Activated T-cell treated with anti-CD3 and anti-CD28 coated beads for 4 hours (primary cell): Measurements from ENCODE around the gene APOB.
"Not testable (repeated sequence)": the region's sequence is repeated elsewhere in the genome, so short reads cannot be mapped to it uniquely, and the experiment has no call there.

ENCODE experiments used
- DNase-seq: peaks from one replicate; pipeline ENCODE4 v3.0.0-alpha.2; 2020

Gene APOB

GRCh38 chr2:21032338-21033236 is 11.3 kb downstream of the APOB start:
- DNase-seq: no peak

GRCh38 chr2:21030983-21031968 is 12.6 kb downstream of the APOB start:
- DNase-seq: no peak

GRCh38 chr2:21029519-21029918 is 14.4 kb downstream of the APOB start:
- no peak for DNase-seq

- DNase-seq: not testable (repeated sequence)
These were observed 14.9 kb downstream of the APOB start for GRCh38 chr2:21028951-21029350.

DNA sequence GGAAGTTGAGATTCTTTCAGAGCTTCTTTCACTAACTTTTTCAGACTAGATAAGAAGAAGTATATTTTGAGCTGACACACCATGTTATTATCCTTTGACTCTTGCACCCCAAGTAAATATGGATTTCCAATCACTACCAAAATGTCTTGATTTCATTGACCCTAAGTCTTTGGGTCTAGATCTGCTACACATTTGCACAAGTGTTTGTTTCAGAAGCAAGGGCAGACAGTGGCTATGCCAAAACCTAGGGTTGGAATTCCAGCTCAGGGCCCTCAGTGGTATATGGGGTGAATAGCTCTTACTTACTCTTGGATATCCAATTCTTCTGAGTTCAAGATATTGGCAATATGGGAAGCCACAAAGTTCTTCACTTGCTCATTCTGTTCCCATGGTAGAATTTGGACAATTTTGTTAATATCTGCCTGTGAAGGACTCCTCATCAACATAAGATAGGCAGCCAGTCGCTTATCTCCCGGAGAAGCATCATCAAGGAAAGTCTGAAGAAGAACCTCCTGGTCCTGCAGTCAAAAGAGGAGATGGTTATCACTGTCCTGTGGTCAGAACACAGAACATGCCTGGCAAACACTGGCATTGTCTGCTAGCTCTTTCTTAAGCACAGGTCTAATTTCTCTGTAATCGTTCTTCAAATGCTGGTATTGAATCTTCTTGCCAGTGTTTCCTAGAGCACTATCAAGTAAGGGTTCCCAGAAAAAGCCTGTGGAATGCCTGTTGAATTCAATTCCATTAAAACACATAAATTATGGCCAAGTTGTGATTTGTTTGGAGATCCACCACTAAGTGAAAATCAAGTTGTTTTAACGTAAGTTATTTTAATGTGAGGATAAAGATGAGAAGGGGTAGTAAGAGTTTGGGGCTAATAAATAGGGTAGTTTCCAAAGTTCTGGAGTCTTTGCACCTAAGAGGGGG is 15.6 kb downstream of the APOB start:
- no peak for DNase-seq

- DNase-seq: no peak
These were observed 17.2 kb downstream of the APOB start for GRCh38 chr2:21026479-21027282.

DNA sequence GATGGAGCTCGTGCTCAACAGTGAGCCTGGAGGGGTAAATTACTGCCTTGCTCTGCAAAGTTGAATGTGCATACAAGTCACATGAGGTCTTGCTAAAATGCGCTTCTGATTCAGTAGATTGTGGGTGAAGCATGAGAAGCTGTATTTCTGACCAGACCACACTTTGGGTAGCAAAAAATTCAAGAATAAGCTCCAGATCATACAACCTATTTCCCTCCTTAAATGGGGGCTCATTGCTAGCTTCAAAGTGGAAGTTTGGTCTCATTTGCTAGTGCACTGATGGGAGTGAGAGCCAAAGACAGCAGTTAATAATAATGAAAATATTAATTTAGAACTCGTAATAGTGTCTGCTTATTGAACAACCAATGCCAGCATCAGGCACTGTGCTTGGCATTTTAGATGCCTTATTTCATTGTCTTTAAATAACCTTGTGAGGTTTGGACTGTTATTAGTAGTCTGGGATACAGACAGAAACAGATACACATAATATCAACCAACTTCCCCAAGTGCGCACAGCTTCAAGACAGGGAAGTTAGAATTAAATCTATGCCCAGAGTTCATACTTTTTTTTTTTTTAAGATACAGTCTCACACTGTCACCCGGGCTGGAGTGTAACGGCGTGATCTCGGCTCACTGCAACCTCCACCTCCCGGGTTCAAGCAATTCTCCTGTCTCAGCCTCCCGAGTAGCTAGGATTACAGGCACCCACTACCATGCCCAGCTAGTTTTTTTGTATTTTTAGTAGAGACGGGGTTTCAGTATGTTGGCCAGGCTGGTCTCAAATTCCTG is 18.0 kb downstream of the APOB start:
- no peak for DNase-seq

- no peak for DNase-seq
These were observed 19.0 kb downstream of the APOB start for GRCh38 chr2:21024722-21025389.

- DNase-seq: no peak
These were observed 19.7 kb downstream of the APOB start for GRCh38 chr2:21024198-21024597.

DNA sequence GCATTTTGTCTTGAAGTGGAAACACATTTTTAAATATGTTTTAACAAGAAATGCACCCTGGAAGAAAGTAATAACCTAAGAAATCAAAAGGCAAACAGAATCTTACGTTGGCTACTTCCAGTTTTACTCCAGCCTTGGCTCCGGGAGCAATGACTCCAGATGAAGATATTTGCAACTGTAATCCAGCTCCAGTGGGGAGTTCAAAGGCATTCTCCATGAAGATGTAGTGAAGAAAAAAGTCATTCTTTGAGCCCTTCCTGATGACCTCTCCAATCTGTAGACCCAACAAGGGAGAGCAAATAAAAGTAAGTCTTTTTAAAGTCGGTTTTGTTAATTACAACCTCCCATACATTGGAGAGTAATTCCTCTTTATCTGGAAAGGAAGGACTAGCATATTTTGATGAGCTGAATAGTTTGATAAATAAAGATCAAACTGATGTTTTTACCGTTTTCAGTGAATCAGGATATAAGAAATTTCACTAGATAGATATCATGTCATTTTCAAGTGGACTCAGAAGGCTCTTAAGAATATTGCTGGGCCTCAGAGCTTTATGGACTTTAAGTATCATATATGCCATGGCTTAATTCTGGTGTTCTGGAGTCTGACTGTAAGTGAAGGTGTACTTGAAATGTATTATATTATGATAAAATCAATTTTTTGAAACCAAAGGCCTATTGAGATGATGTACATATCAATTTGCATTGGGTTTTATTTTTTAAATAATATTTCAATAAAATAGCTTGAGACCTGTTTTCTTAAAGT is 20.3 kb downstream of the APOB start:
- DNase-seq: no peak

- no peak for DNase-seq
These were observed 21.0 kb downstream of the APOB start for GRCh38 chr2:21022792-21023367.

DNA sequence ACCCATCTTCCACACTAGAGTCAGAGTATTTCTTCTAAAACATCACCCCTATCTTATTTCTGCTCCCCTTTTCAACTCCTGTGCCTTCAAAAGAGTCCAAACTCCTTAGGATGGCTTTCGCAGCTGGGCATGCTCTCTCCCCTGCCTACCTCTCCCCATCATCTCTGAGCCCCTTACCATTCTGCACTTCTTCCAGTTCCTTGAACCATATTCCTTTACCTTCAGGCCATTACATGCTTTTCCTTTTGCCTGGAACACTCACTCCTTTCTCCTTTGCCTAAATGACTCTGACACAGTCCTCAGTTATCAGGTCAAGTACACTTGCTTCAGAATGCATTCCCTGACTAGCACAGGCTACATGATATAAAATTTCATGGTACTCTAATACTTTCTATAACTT is 22.4 kb downstream of the APOB start:
- DNase-seq: no peak

DNA sequence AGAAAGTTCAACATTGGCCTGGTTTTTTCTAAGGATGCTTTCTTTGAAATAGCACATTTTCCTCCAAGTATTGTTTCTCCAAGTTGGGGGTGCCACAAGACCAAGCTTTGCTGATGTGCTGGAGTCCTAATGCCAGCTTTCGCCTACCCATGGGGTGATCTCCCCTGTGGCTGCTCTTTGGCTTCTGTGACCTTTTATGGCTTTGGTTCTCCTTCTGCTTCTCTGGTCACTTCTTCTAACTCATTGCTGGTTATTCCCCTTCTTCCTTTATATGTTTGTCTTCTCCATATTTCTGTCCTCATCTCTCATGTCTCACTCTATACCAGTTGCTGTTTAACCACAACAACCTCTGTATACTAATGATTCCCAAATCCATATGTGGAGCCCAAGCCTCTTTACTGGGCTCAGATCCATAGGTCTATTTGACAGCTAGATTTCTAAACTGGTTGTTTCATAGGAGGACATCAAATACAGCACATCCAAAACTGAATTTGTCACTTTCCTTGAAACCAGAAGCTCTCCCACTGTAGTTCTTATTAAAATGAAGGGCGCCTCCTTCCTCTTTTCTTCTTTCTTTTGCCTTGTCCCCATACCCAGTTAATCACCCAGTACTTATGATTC is 23.1 kb downstream of the APOB start:
- DNase-seq: no peak

DNA sequence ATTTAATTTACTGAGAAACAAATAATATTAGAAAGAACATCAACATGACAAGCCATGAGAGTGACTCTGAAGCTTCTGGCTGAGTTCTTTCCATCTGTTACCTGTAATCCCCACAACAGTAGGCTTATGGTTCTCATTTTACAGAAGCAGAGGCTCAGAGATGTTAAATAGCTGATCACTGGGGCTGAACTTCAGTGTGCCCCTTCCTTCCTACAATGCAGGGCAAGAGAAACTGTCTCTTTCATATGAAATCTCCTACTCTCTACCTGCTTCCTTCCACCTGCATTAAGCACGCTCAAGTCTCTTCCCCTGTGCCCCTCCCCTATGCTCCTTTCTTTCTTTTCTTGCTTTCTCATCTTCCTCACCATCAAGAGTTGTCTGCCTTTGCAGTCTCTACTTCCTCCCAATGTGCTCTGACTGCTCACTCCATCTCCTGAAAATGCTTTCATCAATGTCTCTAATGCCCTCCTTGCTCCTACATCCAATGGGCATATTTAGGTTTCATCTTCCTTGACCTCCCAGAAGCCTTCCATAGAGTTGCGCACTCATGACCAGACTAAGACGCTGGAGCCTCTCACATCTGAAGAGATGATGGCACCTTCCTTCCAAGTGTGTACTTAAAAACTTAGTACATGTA is 23.7 kb downstream of the APOB start:
- DNase-seq: no peak

DNA sequence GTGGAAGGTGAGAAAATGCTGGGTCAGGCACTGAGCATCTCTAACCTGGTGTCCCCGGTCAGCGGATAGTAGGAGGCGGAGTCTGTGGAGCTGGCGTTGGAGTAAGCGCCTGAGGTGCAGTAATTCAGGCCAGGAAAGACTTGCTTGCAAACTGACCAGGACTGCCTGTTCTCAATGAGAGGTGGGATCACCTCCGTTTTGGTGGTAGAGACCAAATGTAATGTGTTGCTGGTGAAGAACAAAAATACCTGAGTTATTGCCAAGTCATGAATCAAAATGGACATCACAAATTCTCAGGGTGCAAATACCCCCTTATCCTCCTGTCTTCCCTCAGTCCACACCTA is 24.2 kb downstream of the APOB start:
- no peak for DNase-seq

- DNase-seq: no peak
These were observed 24.7 kb downstream of the APOB start for GRCh38 chr2:21019000-21019677.

DNA sequence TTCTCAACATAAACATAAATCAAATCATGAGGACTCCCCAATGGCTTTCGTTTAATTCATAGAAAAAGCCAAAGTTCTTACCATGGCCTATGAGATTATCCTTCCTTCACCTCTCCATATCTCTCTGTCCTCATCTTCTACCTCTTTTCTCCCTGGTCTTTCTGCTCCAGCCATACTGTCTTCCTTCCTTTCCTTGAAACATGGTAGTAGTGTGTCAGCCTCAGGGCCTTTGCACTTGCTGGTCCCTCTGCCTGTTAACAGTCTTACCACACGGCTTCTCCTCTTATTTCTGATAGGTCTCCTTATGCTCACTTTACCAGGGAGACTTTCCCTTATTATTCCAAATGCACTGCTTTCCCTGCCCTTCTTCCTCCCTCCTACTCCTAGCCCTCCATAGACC is 25.6 kb downstream of the APOB start:
- no peak for DNase-seq
